ENCODE measurements around the gene SRGAP1.

GRCh38 chr12:63802012-63802608, 42.4 kb upstream of the SRGAP1 start:
- TF ChIP-seq CTCF (IDR thresholded peaks at IDR 0.05), result peak; percentile 60
- TF ChIP-seq EZH2 (IDR thresholded peaks at IDR 0.05), result no peak
- no peak for TF ChIP-seq EZH2phosphoT487 (IDR thresholded peaks at IDR 0.05)
